PC-9 (cell line): ENCODE results near the gene KCNMB2. TPM values are rescaled to one million over a fixed set of nuclear protein-coding genes. Genes with fewer than 3 reads are reported as not detected.

Experiments
- BruUV-seq: library from RNA; stranded (reverse); fragments of 400-500 nt; replicated peaks from 2 replicates; lab custom pipeline; 2021; lab: Mats Ljungman, UMichigan
- CTCF ChIA-PET: fragments of 300-600 bp; sonication (Branson Sonifier 250); formaldehyde crosslinking; loops from one replicate; lab custom pipeline; 2022; ENCODE audit warnings: antibody characterized with exemption; lab: Charles Lee
- POLR2A ChIA-PET: fragments of 300-600 bp; sonication (Branson Sonifier 250); formaldehyde crosslinking; loops from one replicate; lab custom pipeline; 2022; ENCODE audit warnings: antibody characterized with exemption; ENCODE audit not compliant: unreplicated experiment; lab: Charles Lee
- DNase-seq, 2 experiments: peaks; one replicate each; pipeline versions ENCODE4 v3.0.0 to v3.0.0-alpha.2; 2015 to 2022; ENCODE audit warnings: mixed read lengths in 1 of 2
- H2AFZ ChIP-seq: fragments of 200-600 bp; sonication (generic); 2 replicates; pipeline ENCODE4 v1.8.1; 2017; ENCODE audit warnings: antibody characterized with exemption
- H3F3A ChIP-seq: fragments of 200-600 bp; sonication (generic); 2 replicates; pipeline ENCODE4 v1.8.1; 2017; ENCODE audit warnings: antibody characterized with exemption, mild to moderate bottlenecking, low read depth; ENCODE audit not compliant: insufficient read depth
- H3K27ac ChIP-seq: fragments of 200-600 bp; sonication (generic); 2 replicates; pipeline ENCODE4 v1.6.1; 2016; ENCODE audit warnings: mixed run types
- H3K27me3 ChIP-seq: fragments of 200-600 bp; sonication (generic); 2 replicates; pipeline ENCODE4 v1.6.1; 2016; ENCODE audit warnings: low read depth, mixed run types; ENCODE audit not compliant: insufficient read depth
- H3K36me3 ChIP-seq: fragments of 200-600 bp; sonication (generic); 2 replicates; pipeline ENCODE4 v1.6.1; 2016; ENCODE audit warnings: low read depth, mixed run types
- H3K4me1 ChIP-seq: fragments of 200-600 bp; sonication (generic); replicated peaks from 2 replicates; pipeline ENCODE4 v1.6.1; 2016; ENCODE audit warnings: mixed run types; ENCODE audit not compliant: insufficient read depth
- H3K4me2 ChIP-seq: fragments of 200-600 bp; sonication (generic); 2 replicates; pipeline ENCODE4 v1.6.1; 2017; ENCODE audit warnings: mixed run types
- H3K4me3 ChIP-seq: fragments of 200-600 bp; sonication (generic); 2 replicates; pipeline ENCODE4 v1.6.1; 2016; ENCODE audit warnings: mixed run types
- H3K79me2 ChIP-seq: fragments of 200-600 bp; sonication (generic); 2 replicates; pipeline ENCODE4 v1.6.1; 2017; ENCODE audit warnings: low read depth, mixed run types
- H3K9me2 ChIP-seq: fragments of 200-600 bp; sonication (generic); 2 replicates; pipeline ENCODE4 v1.8.1; 2017; ENCODE audit warnings: mild to moderate bottlenecking; ENCODE audit not compliant: insufficient read depth
- H3K9me3 ChIP-seq: fragments of 200-600 bp; sonication (generic); 2 replicates; pipeline ENCODE4 v1.8.1; 2016; ENCODE audit warnings: low read depth; ENCODE audit not compliant: insufficient read depth
- H4K20me1 ChIP-seq: fragments of 200-600 bp; sonication (generic); 2 replicates; pipeline ENCODE4 v1.8.1; 2017; ENCODE audit not compliant: insufficient read depth
- CTCF ChIP-seq: fragments of 200-600 bp; sonication (generic); conservative IDR thresholded peaks from 2 replicates; pipeline ENCODE4 v1.6.1; 2017; ENCODE audit warnings: mixed run types, antibody characterized with exemption, mild to moderate bottlenecking, moderate library complexity
- EZH2 ChIP-seq: fragments of 200-600 bp; sonication (generic); IDR thresholded peaks from 2 replicates; pipeline ENCODE4 v1.8.0; 2017; ENCODE audit warnings: antibody characterized with exemption, low read depth
- intact Hi-C: fragments of 100-400 bp; cut with micrococcal nuclease; formaldehyde crosslinking; loops from one replicate; pipeline ENCODE4 v1.10.0; 2022; ENCODE audit not compliant: unreplicated experiment
- total RNA-seq: library from RNA; stranded (reverse); gene quantifications from 2 replicates; pipeline ENCODE4 v1.2.3, GENCODE V29; 2021

The KCNMB2 gene
- total RNA-seq, 1 experiment from 2014 or later = not detected

- no peaks in the 10 kb centered on the region for H3K79me2 ChIP-seq
- POLR2A ChIA-PET = no interaction called here
- H3K4me2 ChIP-seq = no peak overlapping the region
- no peak for TF ChIP-seq EZH2
- TF ChIP-seq CTCF = no peak
- DNase-seq = no peak
- no TSS peak for BruUV-seq
- H4K20me1 ChIP-seq = no peaks in the 10 kb centered on the region
- CTCF ChIA-PET = no interaction called here
- H3K4me3 ChIP-seq = no peak overlapping the region
- H3K9me2 ChIP-seq = no peaks in the 10 kb centered on the region
- no peaks in the 10 kb centered on the region for H3K36me3 ChIP-seq
- H3K27ac ChIP-seq = no peak overlapping the region
- H3K27me3 ChIP-seq = no peaks in the 10 kb centered on the region
- no peaks in the 10 kb centered on the region for H3F3A ChIP-seq
- no peak overlapping the region for H2AFZ ChIP-seq
- intact Hi-C loops = no loop called here
- no peaks in the 10 kb centered on the region for H3K4me1 ChIP-seq
- H3K9me3 ChIP-seq = no peaks in the 10 kb centered on the region
Measured at GRCh38 chr3:178634975-178635374, 98.7 kb downstream of the KCNMB2 start.

- POLR2A ChIA-PET = no interaction called here
- Histone ChIP-seq H3K36me3 (no peaks in the 10 kb centered on the region), H3K27ac (no peak overlapping the region)
Measured at GRCh38 chr3:178637802-178638201, 101.6 kb downstream of the KCNMB2 start.

GRCh38 chr3:178645503-178645902 is 109.3 kb downstream of the KCNMB2 start:
- CTCF ChIA-PET = no interaction called here
- no peak overlapping the region for H3K4me2 ChIP-seq
- TF ChIP-seq EZH2 (no peak), CTCF (no peak)
- no peaks in the 10 kb centered on the region for H3K27me3 ChIP-seq
- H3F3A ChIP-seq = no peaks in the 10 kb centered on the region
- H3K27ac ChIP-seq = no peak overlapping the region
- H3K79me2 ChIP-seq = no peaks in the 10 kb centered on the region
- H4K20me1 ChIP-seq = no peaks in the 10 kb centered on the region
- intact Hi-C loops = no loop called here
- H3K9me3 ChIP-seq = no peaks in the 10 kb centered on the region
- no peaks in the 10 kb centered on the region for H3K36me3 ChIP-seq
- no TSS peak for BruUV-seq
- 0 out of 2 replicates have a peak, but pooled peaks cover 3% of the 10 kb centered on the region for H3K9me2 ChIP-seq
- POLR2A ChIA-PET = no interaction called here
- no peak overlapping the region for H3K4me3 ChIP-seq
- no peaks in the 10 kb centered on the region for H3K4me1 ChIP-seq
- H2AFZ ChIP-seq = no peak overlapping the region
- no peak for DNase-seq

More at GRCh38 chr3:178637802-178638201, 101.6 kb downstream of the KCNMB2 start:
- TF ChIP-seq EZH2 (no peak), CTCF (no peak)
- no peak overlapping the region for H3K4me2 ChIP-seq
- no peaks in the 10 kb centered on the region for H3K9me3 ChIP-seq
- intact Hi-C loops = no loop called here
- no TSS peak for BruUV-seq
- H3F3A ChIP-seq = no peaks in the 10 kb centered on the region
- H3K4me3 ChIP-seq = no peak overlapping the region
- 0 out of 2 replicates have a peak, but pooled peaks cover 3% of the 10 kb centered on the region for H3K9me2 ChIP-seq
- no peaks in the 10 kb centered on the region for H3K4me1 ChIP-seq
- H2AFZ ChIP-seq = no peak overlapping the region
- no peaks in the 10 kb centered on the region for H3K79me2 ChIP-seq
- no peaks in the 10 kb centered on the region for H4K20me1 ChIP-seq
- CTCF ChIA-PET = no interaction called here
- DNase-seq = no peak
- H3K27me3 ChIP-seq = no peaks in the 10 kb centered on the region
